Panc1 (cell line): Measurements from ENCODE around the gene FBXO24. TPM values are rescaled to one million over a fixed set of nuclear protein-coding genes. Genes with fewer than 3 reads are reported as not detected.

Experiments
- ATAC-seq: fragments of 200-7000 bp; cut with Tn5 transposase; 2 replicates; pipeline ENCODE4 v1.9.1; 2020; ENCODE audit warnings: mild to moderate bottlenecking, moderate library complexity
- BruUV-seq: library from RNA; stranded (reverse); fragments of 400-500 nt; replicated peaks from 2 replicates; lab custom pipeline; 2021; lab: Mats Ljungman, UMichigan
- CTCF ChIA-PET: fragments of 300-600 bp; sonication (Branson Sonifier 250); formaldehyde crosslinking; loops from one replicate; lab custom pipeline; 2022; ENCODE audit warnings: antibody characterized with exemption; lab: Charles Lee
- POLR2A ChIA-PET: fragments of 300-600 bp; sonication (Branson Sonifier 250); formaldehyde crosslinking; loops from one replicate; lab custom pipeline; 2022; ENCODE audit warnings: antibody characterized with exemption; lab: Charles Lee
- DNase-seq: peaks from one replicate; pipeline ENCODE4 v3.0.0-alpha.2; 2010; ENCODE audit warnings: low read depth, low spot score
- H3K27ac ChIP-seq: 2 replicates; pipeline ENCODE4 v1.5.1; 2011; ENCODE audit warnings: mild to moderate bottlenecking, low read length, inconsistent platforms
- H3K27me3 ChIP-seq: fragments of 200-500 bp; sonication (Bioruptor generic); 2 replicates; pipeline ENCODE4 v1.6.0; 2014; ENCODE audit warnings: low read length, inconsistent platforms; ENCODE audit not compliant: control insufficient read depth, insufficient read depth
- H3K36me3 ChIP-seq: fragments of 200-500 bp; sonication (Bioruptor generic); 2 replicates; pipeline ENCODE4 v1.5.1; 2014; ENCODE audit warnings: inconsistent platforms, mild to moderate bottlenecking, low read length, moderate library complexity; ENCODE audit not compliant: control insufficient read depth, insufficient read depth
- H3K4me1 ChIP-seq: 2 replicates; pipeline ENCODE4 v1.5.1; 2011; ENCODE audit warnings: inconsistent platforms, mild to moderate bottlenecking, low read length, moderate library complexity; ENCODE audit not compliant: control insufficient read depth, insufficient read depth
- H3K4me3 ChIP-seq, 2 experiments: 2 replicates each; pipeline ENCODE4 v1.5.1; 2011 to 2012; ENCODE audit warnings: low read depth in 2 of 2, low read length in 2 of 2, mild to moderate bottlenecking in 2 of 2, inconsistent platforms in 1 of 2, moderate library complexity in 1 of 2
- H3K9me3 ChIP-seq: fragments of 200-500 bp; sonication (Bioruptor generic); 2 replicates; pipeline ENCODE4 v1.5.1; 2014; ENCODE audit warnings: low read depth, mild to moderate bottlenecking, inconsistent platforms, low read length, moderate library complexity; ENCODE audit not compliant: control insufficient read depth, insufficient read depth
- CTCF ChIP-seq: fragments of 450-650 bp; IDR thresholded peaks from 2 replicates; pipeline ENCODE4 v1.5.1; 2017; ENCODE audit warnings: mild to moderate bottlenecking
- POLR2AphosphoS5 ChIP-seq: IDR thresholded peaks from 2 replicates; pipeline ENCODE4 v1.6.1; 2012; ENCODE audit warnings: mild to moderate bottlenecking, low read depth, low read length, moderate library complexity
- REST ChIP-seq, 2 experiments: IDR thresholded peaks; 2 replicates each; pipeline ENCODE4 v1.6.1; 2011 to 2012; ENCODE audit warnings: low read depth in 2 of 2, control low read depth in 1 of 2, low read length in 1 of 2, mild to moderate bottlenecking in 1 of 2, moderate library complexity in 1 of 2; ENCODE audit not compliant: insufficient read depth in 1 of 2
- SIN3A ChIP-seq: IDR thresholded peaks from 2 replicates; pipeline ENCODE4 v1.6.1; 2012; ENCODE audit warnings: low read depth, mild to moderate bottlenecking, low read length, moderate library complexity, borderline replicate concordance; ENCODE audit not compliant: insufficient read depth
- TCF7L2 ChIP-seq: IDR thresholded peaks from 2 replicates; pipeline ENCODE4 v1.6.1; 2011; ENCODE audit warnings: mild to moderate bottlenecking, low read depth, low read length, inconsistent platforms
- in situ Hi-C: cut with HindIII; loops from 2 replicates; pipeline ENCODE4 v1.10.0; 2016; ENCODE audit warnings: low sequenced_read_pairs, low pct_unique_long_range_greater_than_20kb
- intact Hi-C: fragments of 100-400 bp; cut with micrococcal nuclease; formaldehyde crosslinking; loops from one replicate; pipeline ENCODE4 v1.10.0; 2022; ENCODE audit not compliant: unreplicated experiment
- total RNA-seq: library from RNA; stranded (reverse); gene quantifications from one replicate; pipeline ENCODE4 v1.2.1, GENCODE V29; 2021; ENCODE audit not compliant: unreplicated experiment

FBXO24 gene
- total RNA-seq, 1 experiment from 2014 or later, result 0.59 TPM

- peak overlapping the region; percentile 72 for H3K27ac ChIP-seq
- BruUV-seq, result no TSS peak
Observed at GRCh38 chr7:100538348-100538653, 47.8 kb upstream of the FBXO24 start.

DNA sequence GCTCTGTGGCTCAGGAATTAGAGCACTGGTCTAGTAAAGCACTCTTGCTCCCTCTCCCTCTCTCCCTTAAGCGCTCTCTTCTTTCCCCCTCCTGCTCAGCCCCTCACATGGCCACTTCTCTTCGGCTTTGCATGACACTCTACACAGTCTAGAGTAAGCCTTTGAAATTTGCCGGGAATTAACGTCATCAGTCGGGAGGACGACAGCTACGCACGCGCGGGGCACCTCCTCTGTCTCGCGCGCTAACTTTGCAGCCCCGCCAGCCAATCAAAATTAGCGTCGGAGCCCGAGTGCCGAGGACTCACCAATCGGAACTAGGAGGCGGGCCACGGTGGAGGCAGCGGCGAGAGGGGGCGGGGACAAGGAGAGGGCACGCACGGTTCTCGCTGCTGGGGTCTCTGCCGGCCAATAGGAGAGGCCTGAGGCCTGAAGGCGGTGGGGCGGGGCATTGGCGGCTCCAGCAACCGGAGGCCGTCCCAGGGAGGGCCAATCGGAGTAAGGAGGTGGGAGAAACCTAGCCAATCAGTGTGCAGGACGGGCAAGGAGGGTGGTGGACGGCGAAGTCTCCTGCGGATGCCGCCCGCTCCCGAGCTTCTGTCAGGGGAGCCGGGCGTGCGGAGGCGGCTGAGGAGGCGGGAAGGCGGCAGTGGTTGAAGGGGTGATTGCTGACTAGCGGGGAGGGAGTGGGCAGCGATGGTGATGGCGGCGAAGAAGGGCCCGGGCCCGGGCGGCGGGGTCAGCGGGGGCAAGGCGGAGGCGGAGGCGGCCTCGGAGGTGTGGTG, 47.3 kb upstream of the FBXO24 start, which contains the start of gene AGFG2:
Gene AGFG2 (plus strand): TSS at position 550 of the 782 bp plus-strand sequence. CDS start 144 bp downstream, at position 694.
- DNase-seq (peak; percentile 99), ATAC-seq (peak; percentile 99)
- intact Hi-C loops, result no loop called here
- ChIA-PET POLR2A (interaction anchor here (0.5 to 0.7 kb wide), 3 partner anchors 18 to 89 kb away, joined by 3 to 10 read pairs (median 3); no protein-coding TSS in a partner anchor), CTCF (interaction anchor here (0.5 to 1.6 kb wide), 2 partner anchors 21 to 153 kb away, joined by 3 to 5 read pairs; no protein-coding TSS in a partner anchor)
- no TSS peak for BruUV-seq
- in situ Hi-C loops, result no loop called here
- no peaks in the 10 kb centered on the region for H3K9me3 ChIP-seq
- H3K4me3 ChIP-seq, result peak within 1 kb of the TSS; percentile 70 to 71
- peaks cover 20% of the 10 kb centered on the region for H3K4me1 ChIP-seq
- TF ChIP-seq TCF7L2 (peak; percentile 98), CTCF (no peak), SIN3A (peak; percentile 100)
- H3K36me3 ChIP-seq, result no peaks in the 10 kb centered on the region
- H3K27ac ChIP-seq, result peak within 1 kb of the TSS; percentile 72
- H3K27me3 ChIP-seq, result no peaks in the 10 kb centered on the region

More at GRCh38 chr7:100538348-100538653, 47.8 kb upstream of the FBXO24 start:
- ATAC-seq (peak; percentile 13), DNase-seq (no peak)
- Histone ChIP-seq H3K4me1 (peaks cover 15% of the 10 kb centered on the region), H3K36me3 (no peaks in the 10 kb centered on the region), H3K4me3 (peak overlapping the region; percentile 61 to 71), H3K27me3 (no peaks in the 10 kb centered on the region), H3K9me3 (no peaks in the 10 kb centered on the region)
- in situ Hi-C loops, result no loop called here
- intact Hi-C loops, result no loop called here
- POLR2A ChIA-PET, result interaction anchor here (0.5 kb wide), 1 partner anchor 18 kb away, joined by 3 read pairs; no protein-coding TSS in a partner anchor
- CTCF ChIA-PET, result interaction anchor here (1.6 kb wide), 1 partner anchor 22 kb away, joined by 5 read pairs; no protein-coding TSS in a partner anchor
- TF ChIP-seq REST (IDR thresholded peaks at IDR 0.05; ENCODE audit: insufficient read depth in 1 of 2, low read depth in 2 of 2, low read length in 1 of 2), result no peak
- TF ChIP-seq SIN3A, result no peak
- no peak for TF ChIP-seq TCF7L2
- no peak for TF ChIP-seq POLR2AphosphoS5
- TF ChIP-seq CTCF, result no peak
